IPS DF 19.7 (cell line): ENCODE data around the gene SOX1.

Source experiments
- DNase-seq: peaks from one replicate; pipeline ENCODE4 v3.0.0-alpha.2; 2013; ENCODE audit warnings: low read depth, low spot score

SOX1 gene

DNA sequence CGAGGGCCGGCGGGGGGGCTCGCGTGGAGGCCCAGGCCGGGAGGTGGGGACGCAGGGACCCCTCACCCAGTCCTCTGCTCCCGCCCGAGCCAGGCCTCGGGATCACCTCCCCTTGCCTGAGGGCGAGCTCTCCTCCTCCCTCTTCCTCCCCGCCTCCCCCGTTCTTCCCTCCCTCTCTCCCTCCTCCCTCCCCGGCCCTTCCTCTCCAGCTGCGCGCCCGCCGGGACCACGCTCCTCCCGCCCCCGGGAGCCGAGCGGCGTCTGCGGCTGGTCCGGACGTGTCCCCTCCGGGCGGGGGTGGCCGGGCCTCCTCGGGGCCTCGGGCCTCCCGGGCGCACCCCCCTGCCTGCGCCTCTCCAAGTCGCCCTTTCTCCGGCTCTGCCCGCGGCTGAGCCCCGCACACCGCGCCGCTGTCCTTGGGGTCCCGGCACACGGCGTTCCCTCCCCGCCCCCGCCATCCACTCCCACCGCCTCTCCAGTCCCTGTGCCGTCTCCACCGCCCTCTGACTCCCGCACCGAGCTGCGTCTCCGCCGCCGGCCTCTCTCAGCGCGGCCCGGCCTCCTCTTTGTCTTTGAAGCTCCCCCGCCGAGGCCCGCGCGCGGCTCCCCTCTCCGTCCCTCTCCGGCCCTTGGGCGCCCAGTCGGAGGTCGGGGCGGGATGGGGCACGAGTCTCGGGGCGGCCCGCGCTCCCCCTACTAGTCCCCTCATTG is 5.7 kb downstream of the SOX1 start:
- no peak for DNase-seq

DNA sequence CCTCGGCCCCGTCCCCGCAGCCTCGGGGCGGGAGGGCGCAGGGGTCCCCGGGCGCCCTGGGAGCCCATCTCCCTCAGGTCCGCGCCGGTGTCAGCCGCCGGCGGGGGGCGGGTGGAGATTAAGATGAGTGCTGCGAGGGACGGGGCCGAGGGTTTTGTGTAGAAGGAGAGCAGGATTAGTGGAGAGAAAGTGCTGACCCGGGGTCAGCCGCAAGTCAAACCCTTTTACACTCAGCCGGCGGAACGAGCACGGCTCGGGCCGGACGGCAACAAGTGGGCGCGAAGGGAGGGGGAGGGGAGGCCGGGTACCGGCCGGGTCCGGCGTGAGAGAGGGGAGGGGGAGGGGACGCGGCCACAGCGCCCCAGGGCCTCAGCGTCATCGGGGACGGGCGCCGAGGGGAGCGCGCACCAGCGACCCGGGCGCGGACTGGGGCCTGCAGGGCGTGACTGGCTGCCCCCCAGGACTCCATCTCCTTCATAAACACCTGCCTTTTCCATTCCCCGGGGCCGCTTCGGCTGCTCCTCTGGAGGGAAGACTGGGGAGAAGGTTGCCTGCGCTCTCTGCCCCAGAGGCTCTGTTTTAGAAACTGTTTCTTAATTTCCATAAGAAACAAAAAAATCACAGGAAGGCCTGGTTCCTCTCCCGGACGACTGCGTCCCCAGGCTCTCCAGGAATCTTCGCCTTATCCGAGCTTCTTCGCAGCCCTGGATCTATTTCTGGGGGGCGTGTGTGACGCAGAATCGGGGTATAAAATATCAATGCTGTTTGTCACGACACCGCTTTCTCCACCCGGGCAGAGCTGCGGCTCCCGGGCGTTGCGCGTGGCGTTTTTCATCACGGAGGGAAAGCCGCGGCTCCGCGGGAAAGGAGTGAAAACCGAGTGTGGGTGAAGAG is 6.5 kb downstream of the SOX1 start:
- no peak for DNase-seq

DNA sequence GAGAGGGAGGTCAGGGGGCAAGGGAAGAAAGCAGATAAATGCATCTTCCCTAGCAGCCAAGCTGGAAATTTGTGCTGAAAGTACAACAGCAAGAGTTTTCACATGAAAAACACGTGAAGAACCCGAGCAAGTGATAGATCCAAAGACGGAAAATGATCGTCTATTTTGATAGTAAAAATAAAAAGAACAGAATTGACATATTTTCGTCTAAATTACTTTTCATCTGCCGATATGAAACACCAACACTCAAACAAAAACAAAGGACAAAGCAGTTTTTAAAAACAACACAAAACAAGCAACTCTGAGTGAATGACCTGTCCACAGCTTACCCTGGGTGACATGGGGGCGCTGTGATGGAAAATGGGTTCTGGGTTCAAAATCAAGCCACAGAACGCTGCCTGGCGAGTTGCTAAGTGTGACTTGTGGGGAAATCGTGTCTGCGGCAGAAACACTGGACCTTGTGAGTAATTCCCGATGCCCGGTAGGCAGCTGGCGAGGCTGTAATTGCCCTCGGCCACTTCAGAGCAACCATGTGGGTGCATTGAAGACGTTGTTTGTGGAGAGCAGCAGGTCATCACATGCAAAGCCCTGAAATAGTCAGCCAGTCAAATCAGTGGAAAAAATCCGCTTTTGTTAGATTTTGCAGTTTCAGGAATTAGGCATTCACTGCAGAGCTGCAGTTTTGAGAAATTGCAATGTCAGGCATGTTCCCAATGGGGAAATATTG is 7.4 kb downstream of the SOX1 start:
- DNase-seq = no peak

- no peak for DNase-seq
Observed at GRCh38 chr13:112077729-112078128, 10.8 kb downstream of the SOX1 start.

DNA sequence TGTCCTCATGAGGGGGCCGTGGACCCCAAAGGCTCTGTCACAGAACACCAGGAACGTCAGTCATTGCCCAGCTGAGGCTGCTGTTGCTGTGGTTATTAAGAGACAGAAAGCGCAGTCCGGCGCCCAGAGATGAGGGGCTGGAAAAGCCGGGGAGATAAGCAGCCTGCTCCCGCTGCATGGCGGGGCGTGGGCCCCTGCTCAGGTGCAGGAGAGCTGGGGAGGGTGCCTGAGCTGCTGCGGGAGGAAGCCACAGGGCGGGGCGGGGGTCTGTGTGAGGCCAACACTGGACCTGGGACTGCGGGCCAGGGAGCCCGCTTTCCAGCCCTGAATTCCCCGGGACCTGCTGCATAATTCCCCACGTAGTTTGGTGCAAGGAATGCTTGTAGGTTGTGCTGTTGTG is 11.3 kb downstream of the SOX1 start:
- DNase-seq = no peak

DNA sequence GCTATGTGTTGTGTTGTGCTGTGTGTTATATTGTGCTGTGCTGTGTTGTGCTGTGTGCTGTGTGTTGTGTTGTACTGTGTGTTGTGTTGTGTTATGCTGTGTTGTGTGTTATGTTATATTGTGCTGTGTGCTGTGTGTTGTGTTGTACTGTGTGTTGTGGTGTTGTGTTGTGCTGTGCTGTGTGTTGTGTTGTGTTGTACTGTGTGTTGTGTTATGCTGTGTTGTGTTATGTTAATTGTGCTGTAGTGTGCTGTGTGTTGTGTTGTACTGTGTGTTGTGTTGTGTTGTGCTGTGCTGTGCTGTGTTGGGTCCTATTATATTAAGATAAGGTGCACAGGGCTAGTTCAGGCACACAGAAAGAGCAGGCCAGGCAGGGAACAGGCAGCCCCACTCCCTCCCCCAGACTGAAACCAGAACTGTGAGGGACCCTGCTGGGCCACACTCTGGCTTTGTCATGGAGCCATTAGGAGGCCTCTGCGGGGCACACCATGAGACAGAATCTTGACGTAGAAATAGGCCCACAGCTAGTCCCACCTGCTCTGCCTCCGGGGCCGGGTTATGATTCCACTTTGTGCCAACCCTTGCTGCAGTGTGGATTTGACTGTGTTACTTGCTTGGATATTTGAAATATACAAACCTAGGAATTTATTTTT is 12.1 kb downstream of the SOX1 start:
- DNase-seq = no peak

GRCh38 chr13:112079696-112080095 is 12.7 kb downstream of the SOX1 start:
- no peak for DNase-seq

- no peak for DNase-seq
Observed at GRCh38 chr13:112083971-112084370, 17.0 kb downstream of the SOX1 start.

- DNase-seq = no peak
Observed at GRCh38 chr13:112092453-112092852, 25.5 kb downstream of the SOX1 start.

DNA sequence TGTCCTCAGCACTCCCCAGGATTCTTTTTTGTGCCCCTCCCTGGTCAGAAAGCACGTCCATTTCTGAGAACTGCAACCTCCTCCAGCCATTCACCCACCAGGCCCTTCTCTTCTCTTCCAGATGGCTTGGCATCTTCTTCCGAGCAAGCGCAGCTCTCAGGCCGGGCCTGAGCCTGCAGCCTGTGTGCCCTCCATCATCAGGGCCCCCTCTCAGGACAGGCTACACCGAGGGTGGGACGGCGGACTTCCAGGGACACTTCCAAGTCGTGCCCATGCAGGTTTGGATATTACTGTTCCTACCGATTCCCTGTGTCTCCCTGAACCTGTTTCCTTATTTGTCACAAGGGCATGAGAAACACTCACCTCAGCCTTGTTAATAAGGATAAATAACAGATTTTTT is 28.4 kb downstream of the SOX1 start:
- DNase-seq = no peak

GRCh38 chr13:112096959-112097358 is 30.0 kb downstream of the SOX1 start:
- no peak for DNase-seq

DNA sequence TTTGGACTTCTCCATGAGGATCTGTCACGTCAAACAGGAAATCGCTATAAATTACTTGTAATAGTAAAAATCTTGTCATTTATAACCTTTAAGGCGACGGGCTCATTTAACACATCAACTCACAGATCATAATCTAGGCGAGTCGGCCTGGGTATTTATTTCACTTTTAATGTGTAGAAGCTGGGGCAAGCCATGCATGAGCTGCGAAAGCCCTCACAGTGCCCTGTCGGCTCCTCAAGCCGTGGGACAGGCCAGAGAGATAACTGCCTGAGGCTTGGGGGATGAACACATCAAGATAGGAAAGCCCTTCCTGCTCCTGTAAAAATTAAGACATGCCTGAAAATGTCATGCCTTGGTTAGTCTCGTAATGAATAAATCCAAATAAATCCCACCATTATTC is 30.8 kb downstream of the SOX1 start:
- DNase-seq = no peak

- no peak for DNase-seq
Observed at GRCh38 chr13:112098699-112099098, 31.8 kb downstream of the SOX1 start.

DNA sequence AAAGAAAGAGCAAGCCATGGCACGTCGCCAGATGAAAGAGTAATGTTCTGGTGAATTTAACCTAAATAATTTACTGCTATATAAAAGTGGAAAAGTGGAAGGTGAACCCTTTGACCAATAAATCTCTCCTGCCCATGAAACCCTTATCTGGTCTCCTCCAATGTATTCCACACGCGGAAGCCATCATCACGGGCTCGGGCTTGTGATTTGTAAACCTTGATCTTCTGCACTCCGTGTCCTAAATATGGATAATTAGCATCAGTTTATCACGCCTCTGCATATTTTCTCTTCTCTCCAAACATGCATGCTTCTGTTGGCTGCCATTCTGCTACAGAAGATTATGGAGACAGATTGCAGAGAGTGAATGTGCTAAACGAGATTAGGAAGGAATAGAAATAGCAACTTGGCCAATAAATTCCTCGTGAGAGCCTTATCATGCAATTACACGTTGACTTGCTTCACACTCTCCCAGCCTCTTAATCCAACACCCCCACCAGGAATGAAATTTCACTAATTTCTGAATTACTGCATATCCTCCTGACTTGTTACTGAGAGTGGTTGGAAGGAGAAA is 34.5 kb downstream of the SOX1 start:
- no peak for DNase-seq

DNA sequence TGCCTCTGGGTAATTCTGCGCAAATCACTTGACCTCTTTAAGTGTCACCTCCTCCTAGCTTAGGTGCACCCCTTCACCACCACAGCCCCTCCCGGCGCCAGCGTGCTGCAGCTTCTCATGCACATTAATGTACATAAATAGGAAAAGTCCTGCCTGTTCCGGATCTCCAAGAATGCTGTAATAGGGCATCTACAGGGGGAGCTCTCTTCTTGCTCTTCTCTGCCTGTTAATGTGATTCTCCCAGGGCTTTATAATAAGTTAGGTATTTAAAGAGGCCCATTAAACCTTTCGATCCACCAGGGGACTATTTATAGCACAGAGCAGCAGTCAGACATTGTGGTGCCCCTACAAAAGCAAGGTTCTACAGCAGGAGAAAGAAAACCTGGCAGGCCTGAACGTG is 35.3 kb downstream of the SOX1 start:
- no peak for DNase-seq

- no peak for DNase-seq
Observed at GRCh38 chr13:112103260-112103838, 36.4 kb downstream of the SOX1 start.

DNA sequence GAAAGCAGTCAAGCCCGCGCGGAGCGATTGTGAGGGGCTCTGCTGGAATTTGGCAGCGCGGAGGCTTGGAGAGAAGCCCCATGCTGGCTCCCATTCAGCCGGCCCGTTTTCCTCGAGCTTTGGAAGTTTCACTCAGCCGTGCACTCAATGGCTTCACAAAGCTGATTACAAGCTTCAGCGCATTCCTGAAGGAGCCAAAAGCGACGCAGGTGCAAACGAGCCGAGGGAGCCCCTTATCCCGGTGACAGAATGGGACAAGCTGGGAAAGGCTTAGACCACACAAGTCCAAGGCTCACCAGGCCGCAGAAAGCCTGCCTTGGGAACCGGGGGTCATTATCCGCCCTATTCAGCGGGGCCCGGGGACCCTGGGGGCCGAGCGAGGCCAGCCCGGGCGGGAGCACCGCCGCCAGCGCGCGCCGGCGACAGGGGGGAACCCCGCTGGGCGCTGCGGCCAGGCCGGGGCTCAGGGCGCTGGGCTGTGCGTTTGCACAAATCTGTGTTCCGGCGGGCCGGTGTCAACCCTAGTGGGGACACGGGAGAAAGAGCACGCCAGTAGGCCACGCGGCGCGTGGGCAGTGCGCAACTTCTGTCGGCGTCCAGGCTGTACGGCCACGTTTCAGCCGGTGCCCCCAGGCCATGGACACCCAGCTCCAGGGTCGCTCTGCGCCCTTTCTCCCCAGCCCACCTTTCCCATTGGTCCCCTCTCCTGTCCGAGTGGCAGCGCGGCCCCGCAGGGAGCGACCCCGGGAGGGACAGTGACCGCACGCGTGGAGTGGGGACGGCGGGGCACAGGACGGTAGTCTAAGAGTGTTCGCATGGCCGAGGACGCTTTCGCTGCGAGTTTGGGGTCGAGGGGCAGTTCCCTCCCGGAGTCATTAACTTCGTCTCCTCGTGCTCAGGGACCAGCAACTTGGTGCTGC is 37.3 kb downstream of the SOX1 start:
- peak; percentile 45 for DNase-seq

DNA sequence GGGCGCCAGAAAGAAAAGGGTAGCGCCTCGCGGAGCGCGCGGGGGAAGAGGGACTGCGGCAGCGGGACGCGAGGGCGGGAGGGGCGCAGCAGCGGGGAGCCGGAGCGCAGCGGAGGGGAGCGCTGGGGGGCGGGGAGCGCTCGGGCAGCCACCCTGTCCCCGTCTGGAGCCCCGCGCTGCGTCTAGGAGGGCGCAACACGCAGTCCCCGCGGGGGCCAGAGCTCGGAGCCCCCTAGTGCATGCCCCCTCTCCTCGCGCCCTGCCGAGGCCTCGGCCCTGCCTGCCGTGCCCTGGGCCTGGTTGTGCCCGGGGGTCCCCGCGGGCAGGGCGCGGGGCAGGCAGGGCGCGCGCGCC is 37.9 kb downstream of the SOX1 start:
- no peak for DNase-seq

GRCh38 chr13:112105244-112105681 is 38.3 kb downstream of the SOX1 start:
- no peak for DNase-seq

GRCh38 chr13:112105892-112106291 is 38.9 kb downstream of the SOX1 start:
- DNase-seq = peak; percentile 38
